Liver (tissue), 9 donors: ENCODE measurements around the gene RECQL5. TPM values are rescaled to one million over a fixed set of nuclear protein-coding genes. Genes with fewer than 3 reads are reported as not detected.
"Not testable (repeated sequence)": the region's sequence is repeated elsewhere in the genome, so short reads cannot be mapped to it uniquely, and the experiment has no call there.

Experiments used
- DNase-seq: peaks from one replicate; pipeline ENCODE4 v3.0.0-alpha.2; 2017; ENCODE audit warnings: low spot score
- H3K27ac ChIP-seq, 2 donors: one replicate each; pipeline ENCODE4 v1.7.0; 2013; ENCODE audit warnings: inconsistent platforms in 2 of 2, low read length in 2 of 2, control low read depth in 1 of 2, low read depth in 1 of 2, mild to moderate bottlenecking in 1 of 2
- H3K27me3 ChIP-seq, 4 donors: one replicate each; pipeline versions ENCODE4 v1.6.1 to v1.7.0; 2013; ENCODE audit warnings: low read length in 3 of 4, inconsistent platforms in 1 of 4, mild to moderate bottlenecking in 1 of 4, moderate library complexity in 1 of 4; ENCODE audit not compliant: control insufficient read depth in 4 of 4, insufficient read depth in 4 of 4
- H3K36me3 ChIP-seq, 4 donors: one replicate each; pipeline versions ENCODE4 v1.6.1 to v1.7.0; 2013; ENCODE audit warnings: low read length in 3 of 4, mild to moderate bottlenecking in 3 of 4, low read depth in 1 of 4, moderate library complexity in 1 of 4; ENCODE audit not compliant: control insufficient read depth in 4 of 4, insufficient read depth in 3 of 4
- H3K4me1 ChIP-seq, 4 donors: one replicate each; pipeline versions ENCODE4 v1.6.1 to v1.7.0; 2013; ENCODE audit warnings: low read length in 3 of 4, mild to moderate bottlenecking in 3 of 4, moderate library complexity in 1 of 4; ENCODE audit not compliant: control insufficient read depth in 4 of 4, insufficient read depth in 4 of 4
- H3K4me3 ChIP-seq, 3 donors: one replicate each; pipeline versions ENCODE4 v1.6.1 to v1.7.0; 2013; ENCODE audit warnings: low read length in 3 of 3, control low read depth in 1 of 3, low read depth in 1 of 3, mild to moderate bottlenecking in 1 of 3
- H3K9ac ChIP-seq, 2 donors: one replicate each; pipeline ENCODE4 v1.7.0; 2013; ENCODE audit warnings: low read length in 2 of 2, mild to moderate bottlenecking in 2 of 2, moderate library complexity in 2 of 2, control low read depth in 1 of 2, low read depth in 1 of 2
- H3K9me3 ChIP-seq, 4 donors: one replicate each; pipeline versions ENCODE4 v1.6.1 to v1.7.0; 2013; ENCODE audit warnings: low read length in 3 of 4; ENCODE audit not compliant: control insufficient read depth in 4 of 4
- EGR1 ChIP-seq, 2 donors: IDR thresholded peaks; 2 replicates each; pipeline ENCODE4 v1.6.1; 2016 to 2018; ENCODE audit warnings: antibody characterized with exemption in 2 of 2, low read depth in 2 of 2
- FOXA1 ChIP-seq: IDR thresholded peaks from 2 replicates; pipeline ENCODE4 v1.6.1; 2016; ENCODE audit warnings: antibody characterized with exemption
- HNF4G ChIP-seq: IDR thresholded peaks from 2 replicates; pipeline ENCODE4 v1.6.1; 2016; ENCODE audit warnings: antibody characterized with exemption
- JUND ChIP-seq, 2 donors: IDR thresholded peaks; 2 replicates each; pipeline ENCODE4 v1.6.1; 2016; ENCODE audit warnings: antibody characterized with exemption in 2 of 2
- YY1 ChIP-seq: IDR thresholded peaks from 2 replicates; pipeline ENCODE4 v1.6.1; 2016; ENCODE audit warnings: antibody characterized with exemption, mild to moderate bottlenecking
- ZBTB33 ChIP-seq: IDR thresholded peaks from 2 replicates; pipeline ENCODE4 v1.6.1; 2016; ENCODE audit warnings: antibody characterized with exemption
- WGBS: extraction: QIAGEN DNeasy Blood & Tissue Kit; methylation state at CpG from one replicate; pipeline ENCODE4 v1.1.7; 2013; 5-methylcytosine and 5-hydroxymethylcytosine counted together
- polyA plus RNA-seq, 2 donors: library from polyadenylated mRNA; stranded (reverse) in 1 of 2; unstranded in 1 of 2; fragments of 200-250 nt in 1 of 2; fragments of >200 nt in 1 of 2; fragmentation: Nextera tagmentation in 1 of 2; extraction: Ambion mirVana in 1 of 2; gene quantifications; one replicate each; pipeline versions ENCODE4 v1.2.1 to v1.2.3, GENCODE V29; 2013 to 2015
- total RNA-seq, 2 donors: library from RNA; depleted of rRNA; stranded (reverse); fragments of >200 nt; gene quantifications; one replicate each; pipeline ENCODE4 v1.2.3, GENCODE V29; 2014
- TF ChIP-seq, protein P1 (sequence below): fragments of 150-350 bp; IDR thresholded peaks from 2 replicates; pipeline ENCODE4 v1.5.1; 2017; ENCODE audit warnings: improper control_type of control experiment, low read depth, low read length; ENCODE audit not compliant: missing input control
- donor health status: healthy.
- donor health status: healthy.
- donor health status: healthy.
- donor health status: healthy.
- donor health status: healthy.

The RECQL5 gene
- total and polyA plus RNA-seq, 4 donors, result 8.3 to 15.1 (median 11.5) TPM

- TF ChIP-seq JUND (IDR thresholded peaks at IDR 0.05) (no peak), EGR1 (IDR thresholded peaks at IDR 0.05; ENCODE audit: low read depth in 2 of 2) (no peak), ZBTB33 (no peak), YY1 (no peak), FOXA1 (no peak), HNF4G (no peak)
- TF ChIP-seq, protein P1, sequence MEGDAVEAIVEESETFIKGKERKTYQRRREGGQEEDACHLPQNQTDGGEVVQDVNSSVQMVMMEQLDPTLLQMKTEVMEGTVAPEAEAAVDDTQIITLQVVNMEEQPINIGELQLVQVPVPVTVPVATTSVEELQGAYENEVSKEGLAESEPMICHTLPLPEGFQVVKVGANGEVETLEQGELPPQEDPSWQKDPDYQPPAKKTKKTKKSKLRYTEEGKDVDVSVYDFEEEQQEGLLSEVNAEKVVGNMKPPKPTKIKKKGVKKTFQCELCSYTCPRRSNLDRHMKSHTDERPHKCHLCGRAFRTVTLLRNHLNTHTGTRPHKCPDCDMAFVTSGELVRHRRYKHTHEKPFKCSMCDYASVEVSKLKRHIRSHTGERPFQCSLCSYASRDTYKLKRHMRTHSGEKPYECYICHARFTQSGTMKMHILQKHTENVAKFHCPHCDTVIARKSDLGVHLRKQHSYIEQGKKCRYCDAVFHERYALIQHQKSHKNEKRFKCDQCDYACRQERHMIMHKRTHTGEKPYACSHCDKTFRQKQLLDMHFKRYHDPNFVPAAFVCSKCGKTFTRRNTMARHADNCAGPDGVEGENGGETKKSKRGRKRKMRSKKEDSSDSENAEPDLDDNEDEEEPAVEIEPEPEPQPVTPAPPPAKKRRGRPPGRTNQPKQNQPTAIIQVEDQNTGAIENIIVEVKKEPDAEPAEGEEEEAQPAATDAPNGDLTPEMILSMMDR, result no peak
- Histone ChIP-seq H3K36me3 (no peaks in the 10 kb centered on the region), H3K9ac (no peak overlapping the region), H3K4me3 (no peak overlapping the region), H3K4me1 (peaks cover 0 to 7% (median 4%) of the 10 kb centered on the region in 4 donors), H3K27ac (no peak overlapping the region), H3K9me3 (no peaks in the 10 kb centered on the region), H3K27me3 (no peaks in the 10 kb centered on the region)
- WGBS, result 94% methylated on average over 7 of the region's 7 CpGs
- DNase-seq, result no peak
These were observed 82.1 kb downstream of the RECQL5 start for GRCh38 chr17:75584849-75585175.

DNA sequence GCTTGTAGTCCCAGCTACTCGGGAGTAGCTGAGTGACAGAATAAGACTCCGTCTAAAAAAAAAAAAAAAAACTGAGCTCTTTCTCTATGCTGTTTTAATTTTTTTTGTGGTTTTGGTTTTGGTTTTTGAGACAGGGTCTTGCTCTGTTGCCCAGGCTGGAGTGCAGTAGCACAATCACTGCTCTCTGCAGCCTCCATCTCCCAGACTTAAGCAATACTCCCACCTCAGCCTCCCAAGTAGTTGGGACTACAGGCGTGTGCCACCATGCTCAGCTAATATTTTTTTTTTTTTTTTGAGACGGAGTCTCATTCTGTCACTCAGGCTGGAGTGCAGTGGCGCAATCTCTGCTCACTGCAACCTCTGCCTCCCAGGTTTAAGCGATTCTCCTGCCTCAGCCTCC is 83.8 kb downstream of the RECQL5 start:
- DNase-seq, H3K27ac ChIP-seq, H3K27me3 ChIP-seq, H3K36me3 ChIP-seq, H3K9ac ChIP-seq, H3K4me3 ChIP-seq, H3K4me1 ChIP-seq, H3K9me3 ChIP-seq: not testable (repeated sequence)
- WGBS, result 88% methylated on average over 6 of the region's 6 CpGs

DNA sequence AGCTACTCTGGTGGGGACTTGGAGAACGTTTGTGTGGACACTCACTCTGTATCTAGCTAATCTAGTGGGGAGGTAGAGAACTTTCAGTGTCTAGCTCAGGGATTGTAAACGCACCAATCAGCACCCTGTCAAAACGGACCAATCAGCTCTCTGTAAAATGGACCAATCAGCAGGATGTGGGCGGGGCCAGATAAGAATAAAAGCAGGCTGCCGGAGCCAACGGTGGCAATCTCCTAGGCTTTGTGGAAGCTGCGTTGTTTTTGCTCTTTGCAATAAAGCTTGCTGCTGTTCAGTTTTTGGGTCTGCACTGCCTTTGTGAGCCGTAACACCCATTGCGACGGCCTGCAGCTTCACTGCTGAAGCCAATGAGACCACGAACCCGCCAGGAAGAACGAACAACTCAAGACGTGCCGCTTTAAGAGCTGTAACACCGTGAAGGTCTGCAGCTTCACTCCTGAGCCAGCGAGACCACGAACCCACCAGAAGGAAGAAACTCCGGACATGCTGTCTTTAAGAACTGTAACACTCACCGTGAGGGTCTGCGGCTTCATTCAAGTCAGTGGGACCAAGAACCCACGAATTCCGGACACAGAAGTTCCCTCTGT is 85.7 kb downstream of the RECQL5 start:
- WGBS, result 85% methylated on average over 23 of the region's 23 CpGs
- not testable (repeated sequence) for H3K9me3 ChIP-seq, H3K9ac ChIP-seq, H3K36me3 ChIP-seq, H3K27ac ChIP-seq, DNase-seq, H3K4me1 ChIP-seq, H3K4me3 ChIP-seq, H3K27me3 ChIP-seq

Other genes starting within 250 kb of the RECQL5 start
- 10 to 100 TPM; 19.2 to 31.0 TPM for gene TMEM94, start 210.5 kb downstream of the RECQL5 start, total RNA-seq
- gene TMEM94, start 210.5 kb downstream of the RECQL5 start, polyA plus RNA-seq, result 10 to 100 TPM; 15.6 to 20.9 TPM
- 10 to 100 TPM in 1 of 2 donors, 1 to 10 TPM in 1; 5.9 to 11.4 TPM for gene CASKIN2, start 151.6 kb downstream of the RECQL5 start, total RNA-seq
- gene CASKIN2, start 151.6 kb downstream of the RECQL5 start, polyA plus RNA-seq, result 10 to 100 TPM in 1 of 2 donors, 1 to 10 TPM in 1; 2.3 to 12.1 TPM
- gene TSEN54, start 150.6 kb downstream of the RECQL5 start, total RNA-seq, result 10 to 100 TPM; 10.8 to 15.1 TPM
- gene TSEN54, start 150.6 kb downstream of the RECQL5 start, polyA plus RNA-seq, result 10 to 100 TPM in 1 of 2 donors, 1 to 10 TPM in 1; 9.1 to 13.9 TPM
- gene LLGL2, start 141.5 kb downstream of the RECQL5 start, total RNA-seq, result 10 to 100 TPM; 23.2 to 69.6 TPM
- gene LLGL2, start 141.5 kb downstream of the RECQL5 start, polyA plus RNA-seq, result 10 to 100 TPM; 34.9 to 42.1 TPM
- gene MYO15B, start 79.4 kb downstream of the RECQL5 start, total RNA-seq, result 10 to 100 TPM; 21.2 to 34.4 TPM
- 10 to 100 TPM; 13.3 to 14.8 TPM for gene MYO15B, start 79.4 kb downstream of the RECQL5 start, polyA plus RNA-seq
- 10 to 100 TPM in 1 of 2 donors, under 1 TPM in 1; 0.25 to 54.9 TPM for gene SMIM5, start 33.7 kb downstream of the RECQL5 start, total RNA-seq
- under 1 TPM; 0.10 TPM for gene SMIM5, start 33.7 kb downstream of the RECQL5 start, polyA plus RNA-seq
- gene SAP30BP, start 184 bp upstream of the RECQL5 start, total RNA-seq, result 10 to 100 TPM; 20.9 to 32.5 TPM
- gene SAP30BP, start 184 bp upstream of the RECQL5 start, polyA plus RNA-seq, result 10 to 100 TPM; 27.9 to 33.4 TPM
- 1 to 10 TPM in 1 of 2 donors, under 1 TPM in 1; 0.42 to 1.2 TPM for gene ITGB4, start 54.3 kb upstream of the RECQL5 start, total RNA-seq
- 1 to 10 TPM; 1.3 to 1.4 TPM for gene ITGB4, start 54.3 kb upstream of the RECQL5 start, polyA plus RNA-seq
- gene GALK1, start 98.0 kb upstream of the RECQL5 start, total RNA-seq, result 100 to 1,000 TPM in 1 of 2 donors, 10 to 100 TPM in 1; 80.3 to 111 TPM
- 100 to 1,000 TPM in 1 of 2 donors, 10 to 100 TPM in 1; 59.0 to 230 TPM for gene GALK1, start 98.0 kb upstream of the RECQL5 start, polyA plus RNA-seq
- 10 to 100 TPM; 11.5 to 16.4 TPM for gene UNK, start 117.7 kb upstream of the RECQL5 start, total RNA-seq
- 1 to 10 TPM; 4.0 to 6.4 TPM for gene UNK, start 117.7 kb upstream of the RECQL5 start, polyA plus RNA-seq
- 10 to 100 TPM; 10.3 to 22.9 TPM for gene UNC13D, start 177.2 kb upstream of the RECQL5 start, total RNA-seq
- 1 to 10 TPM; 2.1 to 4.9 TPM for gene UNC13D, start 177.2 kb upstream of the RECQL5 start, polyA plus RNA-seq
- gene WBP2, start 188.2 kb upstream of the RECQL5 start, total RNA-seq, result 10 to 100 TPM; 29.0 to 32.5 TPM
- gene WBP2, start 188.2 kb upstream of the RECQL5 start, polyA plus RNA-seq, result 10 to 100 TPM; 70.7 to 99.4 TPM
- gene TRIM47, start 211.4 kb upstream of the RECQL5 start, total RNA-seq, result 10 to 100 TPM in 1 of 2 donors, 1 to 10 TPM in 1; 6.9 to 15.4 TPM
- gene TRIM47, start 211.4 kb upstream of the RECQL5 start, polyA plus RNA-seq, result 10 to 100 TPM; 12.2 to 18.5 TPM
- gene TRIM65, start 229.8 kb upstream of the RECQL5 start, total RNA-seq, result 1 to 10 TPM; 7.7 to 8.6 TPM
- 1 to 10 TPM; 1.5 to 5.3 TPM for gene TRIM65, start 229.8 kb upstream of the RECQL5 start, polyA plus RNA-seq
- gene MRPL38, start 237.7 kb upstream of the RECQL5 start, total RNA-seq, result 10 to 100 TPM; 23.0 to 43.9 TPM
- gene MRPL38, start 237.7 kb upstream of the RECQL5 start, polyA plus RNA-seq, result 10 to 100 TPM; 57.1 to 63.9 TPM